K562 (cell line): Measurements from ENCODE around the gene SLC5A2. TPM values are rescaled to one million over a fixed set of nuclear protein-coding genes. Genes with fewer than 3 reads are reported as not detected.

Experiments
- ATF1 ChIP-seq, 2 experiments: fragments of 450-650 bp in 1 of 2; IDR thresholded peaks; 2 replicates each; pipeline ENCODE4 v1.6.1; 2016; ENCODE audit warnings: missing compliant biosample characterization in 1 of 2, missing genetic modification characterization in 1 of 2
- BMI1 ChIP-seq: fragments of 150-350 bp; IDR thresholded peaks from 2 replicates; pipeline ENCODE4 v1.6.1; 2014; ENCODE audit warnings: low read length
- DLX4 ChIP-seq: fragments of 250-450 bp; sonication (Bioruptor Pico); IDR thresholded peaks from 2 replicates; pipeline ENCODE4 v1.6.1; 2021; ENCODE audit warnings: mild to moderate bottlenecking
- KHSRP ChIP-seq: fragments of 450-650 bp; IDR thresholded peaks from 2 replicates; pipeline ENCODE4 v1.6.1; 2017
- REST ChIP-seq, 2 experiments: fragments of 450-650 bp; formaldehyde crosslinking in 1 of 2; IDR thresholded peaks; 2 replicates each; pipeline versions ENCODE4 v1.4.0 to v1.6.1; 2014 to 2020; ENCODE audit warnings: mild to moderate bottlenecking in 2 of 2, borderline replicate concordance in 1 of 2, low read depth in 1 of 2
- RHOXF2B ChIP-seq: fragments of 250-450 bp; sonication (Bioruptor Pico); conservative IDR thresholded peaks from 2 replicates; pipeline ENCODE4 v1.5.1; 2021
- ZC3H8 ChIP-seq: fragments of 450-650 bp; IDR thresholded peaks from 2 replicates; pipeline ENCODE4 v1.6.1; 2017
- ZMIZ1 ChIP-seq, 2 experiments: fragments of 150-350 bp in 1 of 2; IDR thresholded peaks; 2 replicates each; pipeline ENCODE4 v1.6.1; 2012 to 2016; ENCODE audit warnings: low read depth in 2 of 2, low read length in 2 of 2, mild to moderate bottlenecking in 1 of 2, moderate library complexity in 1 of 2
- polyA plus RNA-seq, 8 experiments: library from polyadenylated mRNA; depleted of rRNA in 4 of 8; stranded (reverse) in 5 of 8; unstranded in 3 of 8; fragments of >200 nt; fragmentation: Nextera tagmentation in 2 of 8; fragmentation: Illumina TruSeq in 1 of 8; extraction: Ambion mirVana in 2 of 8; extraction: Trizol in 1 of 8; gene quantifications; 2 replicates each; pipeline versions ENCODE4 v1.2.1 to v1.2.3, GENCODE V29; 2011 to 2014; ENCODE audit warnings: inconsistent platforms in 1 of 8, missing spikeins in 1 of 8
- total RNA-seq, 7 experiments: library from RNA; depleted of rRNA in 6 of 7; stranded (reverse); fragments of >200 nt in 6 of 7; fragmentation: Illumina TruSeq in 2 of 7; extraction: Trizol in 2 of 7; gene quantifications; 2 replicates each; pipeline versions ENCODE4 v1.2.1 to v1.2.3, GENCODE V29; 2011 to 2021; ENCODE audit warnings: low replicate concordance in 1 of 7

SLC5A2 gene
- total and polyA plus RNA-seq, 9 of the 15 experiments (the other 6 are each of a cell fraction or from before 2014, with no cell fraction given), result 0.07 to 2.7 (median 2.2) TPM; not detected in 6

DNA sequence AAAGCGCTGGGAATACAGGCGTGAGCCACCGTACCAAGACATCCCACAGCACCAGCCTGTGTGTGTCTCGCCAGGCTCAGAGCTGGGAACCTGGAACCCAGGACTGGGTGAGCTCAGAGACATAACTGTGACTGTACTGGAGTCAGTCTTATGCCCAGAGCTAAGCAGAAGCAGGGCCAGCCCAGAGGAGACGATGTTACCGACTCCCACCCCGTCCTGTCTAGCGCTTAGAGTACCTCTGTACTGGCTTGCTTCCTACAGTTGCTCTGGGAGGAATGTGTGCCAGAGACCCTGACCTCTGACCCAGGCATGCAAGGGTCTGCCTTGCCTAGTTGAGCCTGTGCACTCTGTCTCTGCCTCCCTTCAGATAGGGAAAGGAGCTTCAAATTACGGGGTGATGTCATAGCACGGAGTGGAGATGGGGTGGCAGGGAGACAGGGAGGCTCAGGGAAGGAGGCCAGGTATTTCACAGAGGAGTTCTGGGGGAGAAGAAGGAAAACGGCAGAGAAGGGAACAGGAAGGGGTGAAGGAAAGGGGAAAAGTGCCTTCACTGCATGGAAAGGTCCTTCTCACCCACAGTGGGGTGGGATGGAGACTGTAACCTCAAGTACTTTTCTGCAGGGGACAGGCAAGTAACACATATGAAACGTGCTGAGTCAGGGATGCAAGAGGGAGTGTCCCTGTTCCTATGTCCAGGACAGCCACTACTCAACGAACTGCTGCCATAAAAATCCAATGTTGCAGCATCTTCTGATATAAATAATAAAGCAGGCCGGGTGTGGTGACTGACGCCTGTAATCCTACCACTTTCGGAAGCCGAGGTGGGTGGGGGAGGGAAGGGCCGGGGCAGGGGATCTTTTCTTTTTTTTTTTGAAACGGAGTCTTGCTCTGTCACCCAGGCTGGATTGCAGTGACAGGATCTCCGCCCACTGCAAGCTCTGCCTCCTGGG is 29.4 kb upstream of the SLC5A2 start (continued):
- TF ChIP-seq ATF1 (CRISPR knock-in tag; IDR thresholded peaks at IDR 0.05), result no peak
- peak; percentile 69 for TF ChIP-seq ATF1 (tag; IDR thresholded peaks at IDR 0.05)
- no peak for TF ChIP-seq BMI1
- no peak for TF ChIP-seq REST (IDR thresholded peaks at IDR 0.05; ENCODE audit: borderline replicate concordance)
- no peak for TF ChIP-seq REST (CRISPR knock-in tag; IDR thresholded peaks at IDR 0.05; ENCODE audit: low read depth)
- no peak for TF ChIP-seq KHSRP
- TF ChIP-seq ZMIZ1 (IDR thresholded peaks at IDR 0.05; ENCODE audit: low read depth in 2 of 2, low read length in 2 of 2), result no peak
- no peak for TF ChIP-seq DLX4 (CRISPR knock-in tag)
- TF ChIP-seq ZC3H8, result no peak
- no peak for TF ChIP-seq RHOXF2B
